Renal pelvis (tissue), 4 donors: Measurements from ENCODE around the gene C1D. TPM values are rescaled to one million over a fixed set of nuclear protein-coding genes. Genes with fewer than 3 reads are reported as not detected.
"Not testable (repeated sequence)": the region's sequence is repeated elsewhere in the genome, so short reads cannot be mapped to it uniquely, and the experiment has no call there.

Experiments used
- DNase-seq: peaks from one replicate; pipeline ENCODE4 v3.0.0-alpha.2; 2013
- polyA plus RNA-seq, 3 donors: library from polyadenylated mRNA; unstranded; fragments of 120-200 nt; gene quantifications; one replicate each; pipeline ENCODE4 v1.2.1, GENCODE V29; 2013; ENCODE audit not compliant: insufficient read length in 3 of 3

The C1D gene
- polyA plus RNA-seq, 3 donors = 38.6 to 42.3 (median 40.1) TPM

GRCh38 chr2:68027959-68028358, 34.8 kb downstream of the C1D start:
- DNase-seq = no peak

- no peak for DNase-seq
Measured at GRCh38 chr2:68024450-68024849, 38.4 kb downstream of the C1D start.

DNA sequence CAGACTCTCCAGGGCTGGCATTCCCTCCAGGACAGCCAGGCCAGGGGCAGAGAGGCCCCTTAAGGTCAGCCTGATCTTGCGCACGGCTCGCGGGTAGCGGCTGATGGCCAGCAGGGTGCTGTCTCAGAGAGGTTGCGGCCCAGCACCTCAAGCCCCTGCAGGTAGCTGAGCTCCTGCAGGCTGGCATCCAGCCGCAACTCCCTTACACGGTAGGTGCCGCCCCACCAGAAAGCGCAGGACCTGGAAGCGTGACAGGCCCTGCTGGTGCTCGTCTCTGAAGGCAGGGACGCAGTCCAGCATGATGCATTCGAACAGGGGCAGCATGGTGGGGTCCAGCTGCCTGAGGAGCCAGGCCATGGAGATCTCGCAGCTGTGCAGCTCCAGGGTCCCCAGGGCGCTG, 38.9 kb downstream of the C1D start:
- DNase-seq = no peak

DNA sequence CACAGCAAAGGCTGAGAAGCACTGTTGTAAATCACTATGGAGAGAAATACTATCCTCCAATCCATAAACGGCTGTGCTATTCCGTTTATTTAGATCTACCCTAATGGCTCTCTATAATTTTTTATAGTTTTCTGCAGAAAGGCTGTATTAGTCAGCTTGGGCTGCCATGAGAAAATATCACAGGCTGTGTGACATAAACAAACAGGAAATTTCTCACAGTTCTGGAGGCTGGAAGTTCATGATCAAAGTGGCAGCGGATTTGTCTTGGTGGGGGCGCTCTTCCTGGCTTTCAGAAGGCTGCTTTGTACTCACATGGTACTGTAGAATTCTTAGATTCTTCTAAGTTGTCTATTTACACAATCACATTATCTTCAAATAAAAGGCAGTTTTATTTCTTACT, 44.1 kb downstream of the C1D start:
- no peak for DNase-seq

DNA sequence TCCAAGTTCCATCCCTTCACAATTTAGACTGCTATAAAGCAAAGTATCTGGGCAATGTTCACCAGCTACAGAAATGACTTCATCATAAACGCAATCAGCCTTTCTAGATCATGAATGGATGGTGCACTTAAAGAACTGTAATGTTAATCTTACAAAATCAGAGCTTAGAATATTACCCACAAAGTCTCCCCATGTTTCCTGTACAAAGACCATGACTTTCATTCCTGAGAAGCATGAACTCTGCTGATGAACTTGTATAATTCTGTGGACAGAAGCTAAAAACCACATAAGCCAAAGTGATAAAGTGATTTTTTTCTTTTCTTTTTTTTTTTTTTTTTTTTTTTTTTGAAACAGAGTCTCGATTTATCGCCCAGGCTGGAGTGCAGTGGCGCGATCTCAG, 53.3 kb downstream of the C1D start:
- no peak for DNase-seq

GRCh38 chr2:68000170-68000825, 62.5 kb downstream of the C1D start:
- DNase-seq = no peak

DNA sequence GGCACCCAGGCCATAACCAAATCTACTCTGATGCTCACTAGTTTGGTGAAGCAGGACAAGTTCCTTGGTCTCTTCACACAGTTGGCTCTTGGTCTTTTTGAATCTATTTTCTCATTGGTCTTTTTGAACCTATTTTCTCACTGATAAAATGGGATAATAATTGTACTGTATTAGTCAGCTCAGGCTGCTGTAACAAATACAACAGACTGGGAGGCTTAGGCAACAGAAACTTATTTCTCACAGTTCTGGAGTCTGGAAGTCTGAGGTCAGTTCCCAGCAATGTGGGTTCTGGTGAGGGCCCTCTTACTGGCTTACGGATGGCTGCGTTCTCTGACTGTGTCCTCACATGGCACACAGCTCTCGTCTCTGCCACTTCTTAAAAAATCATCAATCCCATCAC, 63.5 kb downstream of the C1D start:
- DNase-seq = no peak

GRCh38 chr2:67997903-67998302, 64.9 kb downstream of the C1D start:
- DNase-seq = no peak

- DNase-seq = no peak
Measured at GRCh38 chr2:67997528-67997900, 65.3 kb downstream of the C1D start.

- no peak for DNase-seq
Measured at GRCh38 chr2:67996772-67997527, 65.9 kb downstream of the C1D start.

DNA sequence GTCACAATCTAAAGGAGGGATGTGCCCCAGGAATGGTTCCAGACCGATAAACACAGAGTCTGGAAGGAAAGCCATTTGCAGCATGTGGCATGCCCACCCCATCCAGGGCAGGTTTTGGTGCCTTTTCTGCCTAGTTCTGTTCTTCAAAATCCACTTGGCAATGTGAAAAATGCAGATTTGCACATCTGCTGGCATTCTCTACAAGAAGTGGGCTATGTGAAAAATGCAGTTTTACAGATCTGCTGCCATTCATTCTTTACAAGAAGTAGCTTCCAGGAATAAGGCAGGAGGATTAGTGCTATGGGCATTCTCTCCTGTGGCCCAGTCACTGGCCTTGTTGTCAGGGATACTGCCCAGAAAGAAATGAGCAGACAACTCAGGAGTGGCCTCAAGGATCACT, 68.1 kb downstream of the C1D start:
- no peak for DNase-seq

- not testable (repeated sequence) for DNase-seq
Measured at GRCh38 chr2:67994069-67994468, 68.7 kb downstream of the C1D start.

- DNase-seq = no peak
Measured at GRCh38 chr2:67993329-67993728, 69.5 kb downstream of the C1D start.

DNA sequence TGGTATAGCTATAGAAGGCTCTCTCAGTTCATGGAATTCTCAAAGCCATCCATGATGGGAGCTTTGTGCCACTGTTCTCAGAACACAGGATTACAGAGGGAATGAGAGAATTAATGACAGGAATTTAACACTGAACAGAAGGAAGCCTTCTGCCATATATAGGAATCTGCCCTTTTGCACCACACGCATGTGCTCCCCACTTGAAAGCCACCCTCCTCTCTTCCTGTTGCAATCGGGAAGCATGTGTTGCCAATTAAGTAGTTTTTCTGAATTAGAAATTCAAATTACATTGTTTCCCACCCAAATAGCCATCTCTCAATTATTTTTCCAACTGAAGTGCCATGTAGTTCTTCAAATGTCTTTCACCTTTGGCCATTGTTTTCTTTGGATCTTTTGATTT, 71.3 kb downstream of the C1D start:
- no peak for DNase-seq

Other genes starting within 250 kb of the C1D start
- 10 to 100 TPM; 15.9 to 17.2 (median 16.7) TPM for gene PNO1, start 94.9 kb upstream of the C1D start, polyA plus RNA-seq
- gene PPP3R1, start 189.5 kb upstream of the C1D start, polyA plus RNA-seq = 10 to 100 TPM; 47.6 to 50.2 (median 48.6) TPM